SIG-M5 treated with dmso at 0.1 percent for 504 hours (cell line): ENCODE data around the gene RBM45.
A peak's percentile ranks its signal among the peaks of the same experiment; 100 is the strongest.

ENCODE experiments used
- DNase-seq: peaks from one replicate; lab custom pipeline; 2025; ENCODE audit not compliant: unreplicated experiment; lab: John Stamatoyannopoulos, UW

Gene RBM45

DNA sequence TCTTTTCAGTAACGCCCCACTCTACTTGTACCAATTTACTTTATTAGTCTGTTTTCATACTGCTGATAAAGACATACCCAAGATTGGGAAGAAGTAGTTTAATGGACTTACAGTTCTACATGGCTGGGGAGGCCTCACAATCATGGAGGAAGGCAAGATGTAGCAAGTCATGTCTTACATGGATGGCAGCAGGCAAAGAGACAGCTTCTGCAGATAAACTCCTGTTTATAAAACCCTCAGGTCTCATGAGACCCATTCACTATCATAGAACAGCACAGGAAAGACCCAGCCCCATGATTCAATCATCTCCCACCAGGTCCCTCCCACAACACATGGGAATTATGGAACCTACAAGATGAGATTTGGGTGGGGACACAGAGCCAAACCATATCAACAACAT lies 43.3 kb downstream of the RBM45 start:
- no peak for DNase-seq

DNA sequence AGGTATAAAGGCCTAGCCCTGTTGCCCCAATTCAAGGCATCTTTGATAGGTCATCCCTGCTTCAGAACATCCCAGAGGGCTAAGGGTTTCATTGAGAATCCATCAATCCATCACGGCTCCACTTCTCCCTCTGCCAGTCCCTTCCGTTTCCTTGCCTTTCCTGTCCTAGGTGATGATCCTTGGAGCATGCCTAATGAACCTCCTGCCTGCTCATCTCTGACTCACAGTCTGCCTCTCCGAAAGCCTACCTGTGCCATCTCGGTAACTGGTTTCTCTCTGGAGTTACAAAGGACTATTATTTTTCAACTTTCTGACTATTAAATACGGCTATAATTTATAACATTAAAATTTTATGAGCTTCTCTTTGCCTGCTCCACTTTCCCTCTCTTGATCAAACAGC lies 45.3 kb downstream of the RBM45 start:
- DNase-seq, result no peak

DNA sequence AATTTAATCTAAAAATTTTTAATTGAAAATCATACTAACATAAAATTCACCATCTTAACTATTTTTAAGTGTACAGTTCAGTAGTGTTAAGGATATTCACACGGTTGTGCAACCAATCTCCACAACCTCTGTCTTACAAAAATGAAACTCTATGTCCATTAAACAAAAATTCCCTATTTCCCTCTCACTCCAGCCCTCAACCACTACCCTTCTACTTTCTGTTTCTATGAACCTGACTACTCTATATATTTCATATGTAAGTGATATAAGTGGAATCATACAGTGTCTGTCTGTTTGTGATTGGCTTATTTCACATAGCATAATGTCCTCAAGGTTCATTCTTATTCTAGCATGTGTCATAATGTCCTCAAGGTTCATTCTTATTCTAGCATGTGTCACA lies 47.7 kb downstream of the RBM45 start:
- DNase-seq, result no peak

DNA sequence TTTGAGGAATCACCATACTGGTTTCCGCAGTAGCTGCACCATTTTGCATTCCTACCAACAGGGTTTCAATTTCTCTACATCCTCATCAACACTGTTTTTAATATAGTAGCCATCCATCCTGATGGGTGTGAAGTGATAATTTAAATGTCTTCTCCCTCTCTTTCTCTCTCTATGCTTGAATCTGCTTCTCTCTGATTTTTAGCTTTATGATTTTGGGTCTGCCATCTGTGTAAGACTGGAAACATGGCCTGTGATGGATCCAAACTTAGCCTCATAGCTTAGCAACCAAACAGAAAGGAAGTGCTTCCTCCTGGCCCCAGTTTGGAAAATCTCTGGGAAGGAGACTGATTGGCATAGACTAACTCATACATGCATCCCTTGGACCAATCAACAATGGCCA lies 48.4 kb downstream of the RBM45 start:
- DNase-seq, result no peak

DNA sequence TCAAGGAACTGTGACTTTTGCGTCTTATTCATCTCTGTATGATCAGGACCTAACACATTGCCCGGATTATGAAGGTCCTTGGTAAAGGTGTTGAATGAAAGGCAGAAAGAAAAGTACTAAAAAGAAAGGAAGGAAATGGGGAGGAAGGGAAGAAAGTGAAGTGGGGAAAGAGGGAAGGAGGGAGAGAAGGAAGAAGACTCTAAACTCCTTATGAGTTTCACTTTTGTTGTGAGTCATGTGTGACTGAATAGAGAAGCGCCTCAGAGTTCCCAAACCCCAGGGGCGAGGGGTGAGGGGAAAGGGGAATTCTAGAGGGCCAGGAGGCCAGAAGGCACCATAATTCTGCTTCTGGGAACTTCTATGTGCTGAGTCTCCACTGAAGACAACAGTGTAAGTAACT lies 51.2 kb downstream of the RBM45 start:
- no peak for DNase-seq

DNA sequence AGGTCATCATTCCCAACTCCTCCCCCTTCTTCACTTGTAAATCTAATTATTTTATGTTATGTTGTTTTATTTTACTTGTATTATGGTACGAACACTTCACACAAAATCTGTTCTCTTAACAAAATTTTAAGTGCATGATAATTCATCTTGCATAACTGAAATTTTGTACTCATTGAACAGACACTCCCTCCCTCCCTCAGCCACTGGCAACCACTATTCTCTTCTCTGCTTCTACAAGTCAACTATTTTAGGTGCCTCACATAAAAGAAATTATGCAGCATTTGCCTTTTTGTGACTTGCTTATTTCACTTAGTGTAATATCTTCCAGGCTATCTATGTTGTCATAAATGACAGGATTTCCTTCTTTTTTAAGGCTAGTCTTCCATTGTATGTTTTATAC lies 51.7 kb downstream of the RBM45 start:
- no peak for DNase-seq

DNA sequence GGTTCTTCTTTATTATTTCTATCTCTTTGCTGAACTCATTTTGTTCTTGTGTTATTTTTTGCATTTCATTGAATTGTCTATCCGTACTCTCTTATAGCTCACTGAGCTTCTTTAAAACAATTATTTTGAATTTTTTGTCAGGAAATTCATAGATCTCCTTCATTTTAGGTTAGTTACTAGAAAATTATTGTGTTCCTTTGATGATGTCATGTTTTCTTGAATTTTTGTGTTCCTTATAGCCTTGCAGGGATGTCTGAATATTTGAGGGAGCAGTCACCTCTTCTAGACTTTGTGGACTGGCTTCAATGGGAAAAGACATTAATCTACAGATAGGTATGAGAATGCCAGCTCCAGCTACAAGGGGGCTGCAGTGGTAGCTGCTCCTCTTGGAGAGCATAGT lies 61.4 kb downstream of the RBM45 start:
- no peak for DNase-seq

DNA sequence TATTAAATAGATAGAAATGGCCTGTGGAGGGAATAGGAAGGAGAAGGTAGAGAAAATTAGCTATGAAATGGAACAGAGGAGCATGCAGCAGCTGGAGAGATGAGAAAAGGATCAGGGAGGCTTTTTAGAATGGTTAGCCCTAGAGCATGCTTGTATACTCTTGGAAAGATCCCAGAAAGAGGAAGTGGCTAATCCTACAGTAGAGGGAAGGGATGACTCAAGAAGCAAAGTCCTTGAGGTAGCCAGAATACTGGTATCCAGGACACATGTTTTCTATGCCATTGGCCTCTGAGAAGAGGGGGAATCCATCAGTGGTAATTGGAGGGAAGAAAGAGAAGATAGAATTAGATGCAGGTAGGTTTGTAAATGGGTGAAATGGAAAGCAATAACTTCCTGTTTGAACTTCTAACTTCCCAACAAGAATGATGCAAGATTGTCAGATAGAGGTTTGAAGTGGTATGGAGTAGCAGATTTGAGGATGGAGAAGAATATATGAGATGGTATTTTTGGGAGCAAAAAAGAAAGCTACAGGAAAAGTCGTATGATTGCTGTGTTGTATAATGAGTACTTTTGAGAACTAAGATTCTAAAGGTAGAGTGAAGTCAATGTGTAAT lies 64.9 kb downstream of the RBM45 start:
- DNase-seq, result peak; percentile 69
